WTC11 (cell line): ENCODE measurements around the gene RYR1. TPM values are rescaled to one million over a fixed set of nuclear protein-coding genes. Genes with fewer than 3 reads are reported as not detected.

Experiments used
- ATAC-seq: fragments of 200-7000 bp; cut with Tn5 transposase; 2 replicates; pipeline ENCODE4 v1.10.0; 2021; ENCODE audit warnings: mild to moderate bottlenecking, moderate library complexity
- CTCF ChIA-PET: fragments of 300-600 bp; sonication (Branson Sonifier 250); formaldehyde crosslinking; loops from one replicate; lab custom pipeline; 2021; ENCODE audit warnings: antibody characterized with exemption; lab: Charles Lee
- POLR2A ChIA-PET: fragments of 350-600 bp; sonication (Branson Sonifier 250); formaldehyde crosslinking; loops from one replicate; lab custom pipeline; 2021; ENCODE audit warnings: antibody characterized with exemption; lab: Charles Lee
- DNase-seq: peaks from one replicate; pipeline ENCODE4 v3.0.0; 2021; ENCODE audit warnings: low spot score
- H3K27ac Mint-ChIP-seq: 2 replicates; pipeline ENCODE4 v1.8.0; 2021; ENCODE audit warnings: mixed read lengths
- H3K27me3 Mint-ChIP-seq: 2 replicates; pipeline ENCODE4 v1.8.0; 2021; ENCODE audit warnings: low read depth, mild to moderate bottlenecking, moderate library complexity, mixed read lengths
- H3K36me3 Mint-ChIP-seq: 2 replicates; pipeline ENCODE4 v1.8.0; 2021; ENCODE audit warnings: mixed read lengths
- H3K4me1 Mint-ChIP-seq: 2 replicates; pipeline ENCODE4 v1.8.0; 2022; ENCODE audit warnings: mixed read lengths
- H3K4me3 Mint-ChIP-seq: 2 replicates; pipeline ENCODE4 v1.8.0; 2021; ENCODE audit warnings: mild to moderate bottlenecking, moderate library complexity, mixed read lengths
- H3K9me3 Mint-ChIP-seq: 2 replicates; pipeline ENCODE4 v1.8.0; 2021; ENCODE audit warnings: mixed read lengths
- EMX1 ChIP-seq: fragments of 250-450 bp; sonication (Bioruptor Pico); IDR thresholded peaks from 2 replicates; pipeline ENCODE4 v1.8.0; 2021; ENCODE audit warnings: mild to moderate bottlenecking
- GTF2I ChIP-seq: fragments of 250-450 bp; sonication (Bioruptor Pico); conservative IDR thresholded peaks from 2 replicates; pipeline ENCODE4 v1.4.0; 2021; ENCODE audit warnings: mild to moderate bottlenecking
- MAX ChIP-seq: sonication (generic); formaldehyde crosslinking; IDR thresholded peaks from 2 replicates; pipeline ENCODE4 v1.8.0; 2022; ENCODE audit warnings: mild to moderate bottlenecking, missing genetic modification reagents
- PRRX2 ChIP-seq: fragments of 250-450 bp; sonication (Bioruptor Pico); IDR thresholded peaks from 2 replicates; pipeline ENCODE4 v1.8.0; 2021; ENCODE audit warnings: mild to moderate bottlenecking
- RORB ChIP-seq: fragments of 250-450 bp; sonication (Bioruptor Pico); IDR thresholded peaks from 2 replicates; pipeline ENCODE4 v1.9.0; 2021; ENCODE audit warnings: mild to moderate bottlenecking
- SOX15 ChIP-seq: fragments of 250-450 bp; sonication (Bioruptor Pico); IDR thresholded peaks from 2 replicates; pipeline ENCODE4 v1.9.0; 2021; ENCODE audit warnings: mild to moderate bottlenecking
- STAT6 ChIP-seq: sonication (generic); formaldehyde crosslinking; conservative IDR thresholded peaks from 2 replicates; pipeline ENCODE4 v1.8.1; 2023; ENCODE audit warnings: mild to moderate bottlenecking, low read depth, missing genetic modification reagents, moderate library complexity
- TEAD4 ChIP-seq: sonication (generic); formaldehyde crosslinking; IDR thresholded peaks from 2 replicates; pipeline ENCODE4 v1.8.0; 2022; ENCODE audit warnings: mild to moderate bottlenecking, missing genetic modification reagents
- USF2 ChIP-seq: sonication (generic); formaldehyde crosslinking; IDR thresholded peaks from 2 replicates; pipeline ENCODE4 v1.8.1; 2023; ENCODE audit warnings: mild to moderate bottlenecking, missing genetic modification reagents, moderate library complexity
- ZNF121 ChIP-seq: sonication (generic); formaldehyde crosslinking; IDR thresholded peaks from 2 replicates; pipeline ENCODE4 v1.8.0; 2023; ENCODE audit warnings: missing genetic modification reagents
- ZNF317 ChIP-seq: sonication (generic); formaldehyde crosslinking; IDR thresholded peaks from 2 replicates; pipeline ENCODE4 v1.8.1; 2023; ENCODE audit warnings: low read depth, mild to moderate bottlenecking, moderate library complexity, missing genetic modification reagents, borderline replicate concordance
- ZNF396 ChIP-seq: fragments of 250-450 bp; sonication (Bioruptor Pico); IDR thresholded peaks from 2 replicates; pipeline ENCODE4 v1.8.0; 2021; ENCODE audit warnings: mild to moderate bottlenecking, moderate library complexity, borderline replicate concordance
- total RNA-seq: library from RNA; stranded (reverse); gene quantifications from 3 replicates; pipeline ENCODE4 v1.2.3, GENCODE V29; 2021
- TF ChIP-seq, protein P1 (sequence below): sonication (generic); formaldehyde crosslinking; IDR thresholded peaks from 2 replicates; pipeline ENCODE4 v1.8.0; 2023; ENCODE audit warnings: missing genetic modification reagents, mild to moderate bottlenecking, borderline replicate concordance
- TF ChIP-seq, protein P2 (sequence below): sonication (generic); formaldehyde crosslinking; conservative IDR thresholded peaks from 2 replicates; pipeline ENCODE4 v1.8.1; 2022; ENCODE audit warnings: mild to moderate bottlenecking, missing genetic modification reagents
- TF ChIP-seq, protein P3 (sequence below): sonication (generic); formaldehyde crosslinking; IDR thresholded peaks from 2 replicates; pipeline ENCODE4 v1.8.1; 2023; ENCODE audit warnings: mild to moderate bottlenecking, missing genetic modification reagents
- TF ChIP-seq, protein P4 (sequence below): sonication (generic); formaldehyde crosslinking; IDR thresholded peaks from 2 replicates; pipeline ENCODE4 v1.8.1; 2023; ENCODE audit warnings: mild to moderate bottlenecking, missing genetic modification reagents, borderline replicate concordance
- TF ChIP-seq, protein P5 (sequence below): fragments of 250-450 bp; sonication (Bioruptor Pico); IDR thresholded peaks from 2 replicates; pipeline ENCODE4 v2.1.2; 2022; ENCODE audit warnings: mild to moderate bottlenecking, moderate library complexity
- TF ChIP-seq, protein P6 (sequence below): sonication (generic); formaldehyde crosslinking; IDR thresholded peaks from 2 replicates; pipeline ENCODE4 v1.8.1; 2023; ENCODE audit warnings: mild to moderate bottlenecking, moderate library complexity, missing genetic modification reagents

The RYR1 gene
- total RNA-seq, 1 experiment from 2014 or later: 24.2 TPM

GRCh38 chr19:38420935-38421334 is 12.6 kb upstream of the RYR1 start (continued):
- TF ChIP-seq, protein P1, sequence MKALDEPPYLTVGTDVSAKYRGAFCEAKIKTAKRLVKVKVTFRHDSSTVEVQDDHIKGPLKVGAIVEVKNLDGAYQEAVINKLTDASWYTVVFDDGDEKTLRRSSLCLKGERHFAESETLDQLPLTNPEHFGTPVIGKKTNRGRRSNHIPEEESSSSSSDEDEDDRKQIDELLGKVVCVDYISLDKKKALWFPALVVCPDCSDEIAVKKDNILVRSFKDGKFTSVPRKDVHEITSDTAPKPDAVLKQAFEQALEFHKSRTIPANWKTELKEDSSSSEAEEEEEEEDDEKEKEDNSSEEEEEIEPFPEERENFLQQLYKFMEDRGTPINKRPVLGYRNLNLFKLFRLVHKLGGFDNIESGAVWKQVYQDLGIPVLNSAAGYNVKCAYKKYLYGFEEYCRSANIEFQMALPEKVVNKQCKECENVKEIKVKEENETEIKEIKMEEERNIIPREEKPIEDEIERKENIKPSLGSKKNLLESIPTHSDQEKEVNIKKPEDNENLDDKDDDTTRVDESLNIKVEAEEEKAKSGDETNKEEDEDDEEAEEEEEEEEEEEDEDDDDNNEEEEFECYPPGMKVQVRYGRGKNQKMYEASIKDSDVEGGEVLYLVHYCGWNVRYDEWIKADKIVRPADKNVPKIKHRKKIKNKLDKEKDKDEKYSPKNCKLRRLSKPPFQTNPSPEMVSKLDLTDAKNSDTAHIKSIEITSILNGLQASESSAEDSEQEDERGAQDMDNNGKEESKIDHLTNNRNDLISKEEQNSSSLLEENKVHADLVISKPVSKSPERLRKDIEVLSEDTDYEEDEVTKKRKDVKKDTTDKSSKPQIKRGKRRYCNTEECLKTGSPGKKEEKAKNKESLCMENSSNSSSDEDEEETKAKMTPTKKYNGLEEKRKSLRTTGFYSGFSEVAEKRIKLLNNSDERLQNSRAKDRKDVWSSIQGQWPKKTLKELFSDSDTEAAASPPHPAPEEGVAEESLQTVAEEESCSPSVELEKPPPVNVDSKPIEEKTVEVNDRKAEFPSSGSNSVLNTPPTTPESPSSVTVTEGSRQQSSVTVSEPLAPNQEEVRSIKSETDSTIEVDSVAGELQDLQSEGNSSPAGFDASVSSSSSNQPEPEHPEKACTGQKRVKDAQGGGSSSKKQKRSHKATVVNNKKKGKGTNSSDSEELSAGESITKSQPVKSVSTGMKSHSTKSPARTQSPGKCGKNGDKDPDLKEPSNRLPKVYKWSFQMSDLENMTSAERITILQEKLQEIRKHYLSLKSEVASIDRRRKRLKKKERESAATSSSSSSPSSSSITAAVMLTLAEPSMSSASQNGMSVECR (CRISPR knock-in tag): no peak
- TF ChIP-seq ZNF396 (CRISPR knock-in tag) (no peak), USF2 (CRISPR knock-in tag) (no peak), TEAD4 (CRISPR knock-in tag) (no peak), ZNF121 (CRISPR knock-in tag) (no peak), GTF2I (CRISPR knock-in tag) (no peak)
- TF ChIP-seq, protein P2, sequence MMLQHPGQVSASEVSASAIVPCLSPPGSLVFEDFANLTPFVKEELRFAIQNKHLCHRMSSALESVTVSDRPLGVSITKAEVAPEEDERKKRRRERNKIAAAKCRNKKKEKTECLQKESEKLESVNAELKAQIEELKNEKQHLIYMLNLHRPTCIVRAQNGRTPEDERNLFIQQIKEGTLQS (CRISPR knock-in tag): no peak
- TF ChIP-seq, protein P3, sequence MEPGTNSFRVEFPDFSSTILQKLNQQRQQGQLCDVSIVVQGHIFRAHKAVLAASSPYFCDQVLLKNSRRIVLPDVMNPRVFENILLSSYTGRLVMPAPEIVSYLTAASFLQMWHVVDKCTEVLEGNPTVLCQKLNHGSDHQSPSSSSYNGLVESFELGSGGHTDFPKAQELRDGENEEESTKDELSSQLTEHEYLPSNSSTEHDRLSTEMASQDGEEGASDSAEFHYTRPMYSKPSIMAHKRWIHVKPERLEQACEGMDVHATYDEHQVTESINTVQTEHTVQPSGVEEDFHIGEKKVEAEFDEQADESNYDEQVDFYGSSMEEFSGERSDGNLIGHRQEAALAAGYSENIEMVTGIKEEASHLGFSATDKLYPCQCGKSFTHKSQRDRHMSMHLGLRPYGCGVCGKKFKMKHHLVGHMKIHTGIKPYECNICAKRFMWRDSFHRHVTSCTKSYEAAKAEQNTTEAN (CRISPR knock-in tag): no peak
- TF ChIP-seq, protein P4, sequence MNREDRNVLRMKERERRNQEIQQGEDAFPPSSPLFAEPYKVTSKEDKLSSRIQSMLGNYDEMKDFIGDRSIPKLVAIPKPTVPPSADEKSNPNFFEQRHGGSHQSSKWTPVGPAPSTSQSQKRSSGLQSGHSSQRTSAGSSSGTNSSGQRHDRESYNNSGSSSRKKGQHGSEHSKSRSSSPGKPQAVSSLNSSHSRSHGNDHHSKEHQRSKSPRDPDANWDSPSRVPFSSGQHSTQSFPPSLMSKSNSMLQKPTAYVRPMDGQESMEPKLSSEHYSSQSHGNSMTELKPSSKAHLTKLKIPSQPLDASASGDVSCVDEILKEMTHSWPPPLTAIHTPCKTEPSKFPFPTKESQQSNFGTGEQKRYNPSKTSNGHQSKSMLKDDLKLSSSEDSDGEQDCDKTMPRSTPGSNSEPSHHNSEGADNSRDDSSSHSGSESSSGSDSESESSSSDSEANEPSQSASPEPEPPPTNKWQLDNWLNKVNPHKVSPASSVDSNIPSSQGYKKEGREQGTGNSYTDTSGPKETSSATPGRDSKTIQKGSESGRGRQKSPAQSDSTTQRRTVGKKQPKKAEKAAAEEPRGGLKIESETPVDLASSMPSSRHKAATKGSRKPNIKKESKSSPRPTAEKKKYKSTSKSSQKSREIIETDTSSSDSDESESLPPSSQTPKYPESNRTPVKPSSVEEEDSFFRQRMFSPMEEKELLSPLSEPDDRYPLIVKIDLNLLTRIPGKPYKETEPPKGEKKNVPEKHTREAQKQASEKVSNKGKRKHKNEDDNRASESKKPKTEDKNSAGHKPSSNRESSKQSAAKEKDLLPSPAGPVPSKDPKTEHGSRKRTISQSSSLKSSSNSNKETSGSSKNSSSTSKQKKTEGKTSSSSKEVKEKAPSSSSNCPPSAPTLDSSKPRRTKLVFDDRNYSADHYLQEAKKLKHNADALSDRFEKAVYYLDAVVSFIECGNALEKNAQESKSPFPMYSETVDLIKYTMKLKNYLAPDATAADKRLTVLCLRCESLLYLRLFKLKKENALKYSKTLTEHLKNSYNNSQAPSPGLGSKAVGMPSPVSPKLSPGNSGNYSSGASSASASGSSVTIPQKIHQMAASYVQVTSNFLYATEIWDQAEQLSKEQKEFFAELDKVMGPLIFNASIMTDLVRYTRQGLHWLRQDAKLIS (CRISPR knock-in tag): no peak

DNA sequence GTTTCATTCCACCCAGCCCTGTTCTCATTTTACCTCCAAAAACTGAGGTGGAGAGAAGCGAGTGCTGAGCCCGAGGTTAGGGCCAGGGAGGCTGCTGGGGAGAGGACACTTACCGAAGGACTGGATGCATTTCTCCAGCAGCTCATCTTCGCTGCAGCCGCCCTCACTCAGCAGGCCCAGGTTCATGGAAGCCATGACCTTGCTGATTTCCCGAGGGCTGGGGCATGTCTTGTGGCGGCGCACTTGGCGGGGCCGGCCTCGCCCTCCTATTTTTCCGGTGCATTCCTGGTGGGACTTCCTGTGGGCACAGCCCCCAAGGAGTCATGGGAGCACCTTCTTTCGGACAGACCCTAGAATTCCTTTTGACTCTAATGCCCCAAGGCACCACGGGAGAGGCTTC is 11.6 kb upstream of the RYR1 start:
- H3K4me3 Mint-ChIP-seq: no peak overlapping the region
- H3K27me3 Mint-ChIP-seq: peaks cover 21% of the 10 kb centered on the region
- H3K4me1 Mint-ChIP-seq: peaks cover 23% of the 10 kb centered on the region
- POLR2A ChIA-PET: no interaction called here
- H3K27ac Mint-ChIP-seq: no peak overlapping the region
- no peaks in the 10 kb centered on the region for H3K9me3 Mint-ChIP-seq
- CTCF ChIA-PET: interaction anchor here (1.9 to 7.7 kb wide), 2 partner anchors 13 to 18 kb away, joined by 8 to 55 read pairs; partner anchors contain the start of gene FAM98C
- H3K36me3 Mint-ChIP-seq: no peaks in the 10 kb centered on the region
- ATAC-seq (no peak), DNase-seq (no peak)
- TF ChIP-seq PRRX2 (CRISPR knock-in tag) (no peak), TEAD4 (CRISPR knock-in tag) (no peak), ZNF317 (CRISPR knock-in tag) (no peak), EMX1 (CRISPR knock-in tag) (no peak), RORB (CRISPR knock-in tag) (no peak), STAT6 (CRISPR knock-in tag) (no peak), MAX (CRISPR knock-in tag) (no peak), SOX15 (CRISPR knock-in tag) (no peak), ZNF121 (CRISPR knock-in tag) (no peak)
- TF ChIP-seq, protein P5, sequence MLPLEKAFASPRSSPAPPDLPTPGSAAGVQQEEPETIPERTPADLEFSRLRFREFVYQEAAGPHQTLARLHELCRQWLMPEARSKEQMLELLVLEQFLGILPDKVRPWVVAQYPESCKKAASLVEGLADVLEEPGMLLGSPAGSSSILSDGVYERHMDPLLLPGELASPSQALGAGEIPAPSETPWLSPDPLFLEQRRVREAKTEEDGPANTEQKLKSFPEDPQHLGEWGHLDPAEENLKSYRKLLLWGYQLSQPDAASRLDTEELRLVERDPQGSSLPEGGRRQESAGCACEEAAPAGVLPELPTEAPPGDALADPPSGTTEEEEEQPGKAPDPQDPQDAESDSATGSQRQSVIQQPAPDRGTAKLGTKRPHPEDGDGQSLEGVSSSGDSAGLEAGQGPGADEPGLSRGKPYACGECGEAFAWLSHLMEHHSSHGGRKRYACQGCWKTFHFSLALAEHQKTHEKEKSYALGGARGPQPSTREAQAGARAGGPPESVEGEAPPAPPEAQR (CRISPR knock-in tag): no peak
- TF ChIP-seq, protein P6, sequence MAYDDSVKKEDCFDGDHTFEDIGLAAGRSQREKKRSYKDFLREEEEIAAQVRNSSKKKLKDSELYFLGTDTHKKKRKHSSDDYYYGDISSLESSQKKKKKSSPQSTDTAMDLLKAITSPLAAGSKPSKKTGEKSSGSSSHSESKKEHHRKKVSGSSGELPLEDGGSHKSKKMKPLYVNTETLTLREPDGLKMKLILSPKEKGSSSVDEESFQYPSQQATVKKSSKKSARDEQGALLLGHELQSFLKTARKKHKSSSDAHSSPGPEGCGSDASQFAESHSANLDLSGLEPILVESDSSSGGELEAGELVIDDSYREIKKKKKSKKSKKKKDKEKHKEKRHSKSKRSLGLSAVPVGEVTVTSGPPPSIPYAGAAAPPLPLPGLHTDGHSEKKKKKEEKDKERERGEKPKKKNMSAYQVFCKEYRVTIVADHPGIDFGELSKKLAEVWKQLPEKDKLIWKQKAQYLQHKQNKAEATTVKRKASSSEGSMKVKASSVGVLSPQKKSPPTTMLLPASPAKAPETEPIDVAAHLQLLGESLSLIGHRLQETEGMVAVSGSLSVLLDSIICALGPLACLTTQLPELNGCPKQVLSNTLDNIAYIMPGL: no peak
